ENCODE measurements around the gene FAM135A.
"Not testable (repeated sequence)": the region's sequence is repeated elsewhere in the genome, so short reads cannot be mapped to it uniquely, and the experiment has no call there.

Gene FAM135A

DNA sequence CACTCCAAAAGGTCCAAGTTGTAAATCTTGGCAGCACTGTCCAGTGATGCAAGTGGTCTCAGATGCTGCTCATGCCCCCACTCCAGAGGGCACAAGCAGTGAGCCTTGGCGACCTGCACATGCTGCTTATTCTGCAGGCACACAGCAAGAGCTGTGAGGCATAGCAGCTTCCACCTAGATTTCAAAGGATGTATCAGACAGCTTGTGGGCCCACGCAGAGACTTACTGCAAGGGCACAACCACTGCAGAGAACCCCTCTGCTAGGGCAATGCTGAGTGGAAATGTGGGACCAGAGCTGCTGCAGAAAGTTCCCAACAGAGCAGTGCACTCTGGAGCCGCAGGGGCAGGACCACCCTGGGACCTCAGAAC is 179.8 kb downstream of the FAM135A start:
- Histone ChIP-seq H3K9me3 (ENCODE audit: low read length) (no peaks in the 10 kb centered on the region), H3K4me3 (ENCODE audit: low read depth in 1 of 2, low read length in 2 of 2) (no peak overlapping the region), H3K9ac (ENCODE audit: low read length) (no peak overlapping the region), H3K27me3 (ENCODE audit: control insufficient read depth in 1 of 2, insufficient read depth in 2 of 2, low read length in 2 of 2) (no peaks in the 10 kb centered on the region), H3K36me3 (ENCODE audit: insufficient read depth, low read length) (no peaks in the 10 kb centered on the region), H3K27ac (ENCODE audit: low read depth, low read length) (no peak overlapping the region), H3K4me1 (ENCODE audit: insufficient read depth, low read length) (no peaks in the 10 kb centered on the region)

DNA sequence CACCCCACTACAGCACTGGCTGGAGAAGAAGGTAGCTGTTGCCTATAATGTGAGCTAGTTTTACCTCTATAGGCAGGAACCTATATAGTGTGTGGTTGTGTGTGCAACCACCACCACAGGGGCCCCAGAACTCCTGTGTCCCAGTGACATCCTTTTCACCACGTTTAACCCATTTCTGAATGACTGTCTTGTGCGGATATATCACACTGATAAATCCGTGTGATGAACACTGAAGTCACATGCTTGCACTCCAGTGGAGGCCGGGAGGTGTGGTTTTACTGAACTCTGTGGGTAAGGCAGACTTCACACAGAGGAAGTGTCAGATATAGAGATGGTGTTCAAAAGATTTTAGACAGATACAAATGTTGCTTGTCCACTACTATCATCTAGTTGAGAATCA is 185.9 kb downstream of the FAM135A start:
- H3K4me1 ChIP-seq (ENCODE audit: insufficient read depth, low read length) = no peaks in the 10 kb centered on the region
- H3K27ac ChIP-seq (ENCODE audit: low read depth, low read length) = no peak overlapping the region
- no peaks in the 10 kb centered on the region for H3K9me3 ChIP-seq (ENCODE audit: low read length)
- no peaks in the 10 kb centered on the region for H3K27me3 ChIP-seq (ENCODE audit: control insufficient read depth in 1 of 2, insufficient read depth in 2 of 2, low read length in 2 of 2)
- H3K4me3 ChIP-seq (ENCODE audit: low read depth in 1 of 2, low read length in 2 of 2) = no peak overlapping the region
- no peak overlapping the region for H3K9ac ChIP-seq (ENCODE audit: low read length)
- H3K36me3 ChIP-seq (ENCODE audit: insufficient read depth, low read length) = no peaks in the 10 kb centered on the region

DNA sequence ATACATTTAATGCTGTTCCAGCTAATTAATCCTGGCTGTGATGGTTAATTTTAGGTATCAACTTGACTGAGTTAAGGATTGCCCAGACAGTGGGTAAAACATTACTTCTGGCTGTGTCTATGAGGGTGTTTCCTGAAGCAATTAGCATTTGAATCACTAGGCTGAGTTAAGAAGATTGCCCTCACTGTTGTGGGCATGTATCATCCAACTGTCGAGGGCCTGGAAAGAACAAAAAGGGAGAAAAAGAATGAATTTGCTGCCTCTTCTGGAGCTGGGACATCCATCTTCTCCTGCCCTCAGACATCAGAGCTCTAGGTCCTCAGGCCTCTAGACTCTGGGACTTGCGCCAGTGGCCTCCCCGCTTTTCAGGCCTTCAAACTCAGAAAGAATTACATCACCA is 187.7 kb downstream of the FAM135A start:
- H3K9me3 ChIP-seq (ENCODE audit: low read length) = no peaks in the 10 kb centered on the region
- H3K4me3 ChIP-seq (ENCODE audit: low read depth in 1 of 2, low read length in 2 of 2) = no peak overlapping the region
- no peaks in the 10 kb centered on the region for H3K27me3 ChIP-seq (ENCODE audit: control insufficient read depth in 1 of 2, insufficient read depth in 2 of 2, low read length in 2 of 2)
- no peak overlapping the region for H3K9ac ChIP-seq (ENCODE audit: low read length)
- no peak overlapping the region for H3K27ac ChIP-seq (ENCODE audit: low read depth, low read length)
- H3K36me3 ChIP-seq (ENCODE audit: insufficient read depth, low read length) = no peaks in the 10 kb centered on the region
- H3K4me1 ChIP-seq (ENCODE audit: insufficient read depth, low read length) = no peaks in the 10 kb centered on the region

DNA sequence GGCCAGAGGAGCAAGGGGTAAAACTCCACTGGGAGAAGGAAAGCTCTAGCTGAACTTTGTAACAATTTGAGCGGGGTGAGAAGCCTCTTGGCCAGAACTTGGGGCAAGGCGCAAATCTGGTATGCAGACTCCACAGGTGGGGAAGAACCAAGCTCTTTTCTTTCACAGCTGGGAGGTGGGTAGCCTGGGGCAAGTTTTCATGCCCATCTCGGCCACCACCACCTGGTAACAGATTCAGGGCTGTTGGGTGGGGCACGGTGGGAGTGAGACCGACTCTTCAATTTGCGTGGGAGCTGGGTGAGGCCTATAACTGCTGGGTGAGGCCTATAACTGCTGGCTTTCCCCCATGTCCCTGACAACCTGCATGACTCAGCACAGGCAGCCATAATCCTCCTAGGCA is 190.9 kb downstream of the FAM135A start:
- Histone ChIP-seq H3K27ac (ENCODE audit: low read depth, low read length) (no peak overlapping the region), H3K9me3 (ENCODE audit: low read length) (no peaks in the 10 kb centered on the region), H3K36me3 (ENCODE audit: insufficient read depth, low read length) (no peaks in the 10 kb centered on the region), H3K4me1 (ENCODE audit: insufficient read depth, low read length) (no peaks in the 10 kb centered on the region), H3K4me3 (ENCODE audit: low read depth in 1 of 2, low read length in 2 of 2) (no peak overlapping the region), H3K9ac (ENCODE audit: low read length) (no peak overlapping the region), H3K27me3 (ENCODE audit: control insufficient read depth in 1 of 2, insufficient read depth in 2 of 2, low read length in 2 of 2) (no peaks in the 10 kb centered on the region)

DNA sequence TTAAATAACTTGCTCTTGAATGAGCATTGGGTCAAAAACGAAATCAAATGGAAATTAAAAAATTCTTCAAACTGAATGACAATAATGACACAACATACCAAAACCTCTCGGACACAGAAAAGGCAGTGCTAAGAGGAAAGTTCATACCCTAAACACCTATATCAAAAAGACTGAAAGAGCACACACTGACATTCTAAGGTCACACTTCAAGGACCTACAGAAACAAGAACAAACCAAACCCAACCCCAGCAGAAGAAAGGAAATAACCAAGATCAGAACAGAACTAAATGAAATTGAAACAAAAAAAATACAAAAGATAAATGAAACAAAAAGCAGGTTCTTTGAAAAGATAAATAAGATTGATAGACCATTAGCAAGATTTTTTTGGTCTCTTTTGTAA is 194.1 kb downstream of the FAM135A start:
- H3K9me3 ChIP-seq (ENCODE audit: low read length); H3K4me3 ChIP-seq (ENCODE audit: low read depth in 1 of 2, low read length in 2 of 2); H3K4me1 ChIP-seq (ENCODE audit: insufficient read depth, low read length); H3K27me3 ChIP-seq (ENCODE audit: control insufficient read depth in 1 of 2, insufficient read depth in 2 of 2, low read length in 2 of 2); H3K9ac ChIP-seq (ENCODE audit: low read length); H3K27ac ChIP-seq (ENCODE audit: low read depth, low read length); H3K36me3 ChIP-seq (ENCODE audit: insufficient read depth, low read length): not testable (repeated sequence)

DNA sequence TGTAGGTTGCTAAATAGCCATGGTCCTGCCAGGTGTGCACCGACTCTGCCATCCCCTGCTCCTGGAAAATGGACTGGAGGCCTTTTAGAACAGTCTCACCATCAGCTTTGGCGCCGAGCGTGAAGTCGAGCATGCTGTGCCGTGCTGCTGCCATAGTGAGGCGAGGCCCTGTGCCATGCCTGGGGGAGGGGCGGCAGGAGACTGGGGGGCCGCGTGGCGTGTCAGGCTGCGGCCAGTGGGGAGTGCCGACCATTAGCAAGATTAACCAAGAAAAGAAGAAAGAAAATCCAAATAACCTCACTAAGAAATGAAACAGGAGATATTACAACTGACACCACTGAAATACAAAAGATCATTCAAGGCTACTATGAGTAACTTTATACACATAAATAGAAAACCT is 195.9 kb downstream of the FAM135A start:
- not testable (repeated sequence) for H3K36me3 ChIP-seq (ENCODE audit: insufficient read depth, low read length); H3K9me3 ChIP-seq (ENCODE audit: low read length); H3K27me3 ChIP-seq (ENCODE audit: control insufficient read depth in 1 of 2, insufficient read depth in 2 of 2, low read length in 2 of 2); H3K27ac ChIP-seq (ENCODE audit: low read depth, low read length); H3K4me3 ChIP-seq (ENCODE audit: low read depth in 1 of 2, low read length in 2 of 2); H3K4me1 ChIP-seq (ENCODE audit: insufficient read depth, low read length); H3K9ac ChIP-seq (ENCODE audit: low read length)

Measured in muscle layer of colon (tissue), 2 donors.